Stimulated activated CD4-positive, alpha-beta T cell treated with anti-CD3 and anti-CD28 coated beads, TNF-alpha, amount 100 ng/mL, for 48 hours (primary cell): ENCODE results near the gene IL24.
"Not testable (repeated sequence)": the region's sequence is repeated elsewhere in the genome, so short reads cannot be mapped to it uniquely, and the experiment has no call there.

Experiments used
- DNase-seq, 3 donors: peaks; one replicate each; pipeline ENCODE4 v3.0.0-alpha.2; 2020; ENCODE audit warnings: low read depth in 3 of 3

The IL24 gene

GRCh38 chr1:206897175-206897574, at the start of gene IL24:
TSS of gene IL24 (plus strand) at chr1:206897443. CDS start at chr1:206897833, 390 bp downstream.
- peak; percentile 59 to 80 (median 79) for DNase-seq

GRCh38 chr1:206847946-206848345, 49.3 kb upstream of the IL24 start:
- DNase-seq, result no peak

GRCh38 chr1:206850401-206850800, 46.8 kb upstream of the IL24 start:
- no peak for DNase-seq

GRCh38 chr1:206851341-206852010, 45.8 kb upstream of the IL24 start:
- no peak for DNase-seq

GRCh38 chr1:206852662-206853061, 44.6 kb upstream of the IL24 start:
- not testable (repeated sequence) for DNase-seq

- not testable (repeated sequence) for DNase-seq
Observed at GRCh38 chr1:206853696-206854095, 43.5 kb upstream of the IL24 start.

- no peak for DNase-seq
Observed at GRCh38 chr1:206854401-206855129, 42.7 kb upstream of the IL24 start.

- DNase-seq, result no peak
Observed at GRCh38 chr1:206855859-206856258, 41.4 kb upstream of the IL24 start.

GRCh38 chr1:206856674-206857464, 40.4 kb upstream of the IL24 start:
- no peak for DNase-seq

GRCh38 chr1:206859082-206859521, 38.1 kb upstream of the IL24 start:
- no peak for DNase-seq

- DNase-seq, result no peak
Observed at GRCh38 chr1:206860165-206860564, 37.1 kb upstream of the IL24 start.

- no peak for DNase-seq
Observed at GRCh38 chr1:206863266-206863665, 34.0 kb upstream of the IL24 start.

GRCh38 chr1:206864939-206865671, 32.1 kb upstream of the IL24 start, which contains the start of gene IL20:
TSS of gene IL20 (plus strand) at chr1:206865623. CDS start at chr1:206865853, 230 bp downstream.
- peak; percentile 79 to 87 (median 87) for DNase-seq

- DNase-seq, result no peak
Observed at GRCh38 chr1:206866062-206866461, 31.2 kb upstream of the IL24 start.

- no peak for DNase-seq
Observed at GRCh38 chr1:206867239-206867638, 30.0 kb upstream of the IL24 start.

- DNase-seq, result no peak
Observed at GRCh38 chr1:206867716-206868115, 29.5 kb upstream of the IL24 start.

GRCh38 chr1:206868264-206868663, 29.0 kb upstream of the IL24 start:
- DNase-seq, result no peak

- no peak for DNase-seq
Observed at GRCh38 chr1:206872139-206872538, 25.1 kb upstream of the IL24 start.

- no peak for DNase-seq
Observed at GRCh38 chr1:206873603-206874188, 23.5 kb upstream of the IL24 start.

GRCh38 chr1:206875752-206876377, 21.4 kb upstream of the IL24 start:
- no peak for DNase-seq

- DNase-seq, result no peak
Observed at GRCh38 chr1:206878456-206878855, 18.8 kb upstream of the IL24 start.
